ENCODE results near the gene FSTL4.

Gene FSTL4

GRCh38 chr5:133432956-133433532 lies 179.3 kb downstream of the FSTL4 start:
- in situ Hi-C loops (cut with HindIII; ENCODE audit: low sequenced_read_pairs), result no loop called here
- H3K4me3 ChIP-seq (ENCODE audit: low read depth, low read length), result no peak overlapping the region
- no peak for DNase-seq (ENCODE audit: low read depth, low spot score)
- TF ChIP-seq CTCF (IDR thresholded peaks at IDR 0.05; ENCODE audit: low read depth, low read length), result no peak

- DNase-seq (ENCODE audit: low read depth, low spot score), result no peak
- TF ChIP-seq CTCF (IDR thresholded peaks at IDR 0.05; ENCODE audit: low read depth, low read length), result no peak
- in situ Hi-C loops (cut with HindIII; ENCODE audit: low sequenced_read_pairs), result no loop called here
- no peak overlapping the region for H3K4me3 ChIP-seq (ENCODE audit: low read depth, low read length)
Observed at GRCh38 chr5:133431326-133431865, 180.9 kb downstream of the FSTL4 start.

- H3K4me3 ChIP-seq (ENCODE audit: low read depth, low read length), result no peak overlapping the region
- in situ Hi-C loops (cut with HindIII; ENCODE audit: low sequenced_read_pairs), result no loop called here
- TF ChIP-seq CTCF (IDR thresholded peaks at IDR 0.05; ENCODE audit: low read depth, low read length), result no peak
- no peak for DNase-seq (ENCODE audit: low read depth, low spot score)
Observed at GRCh38 chr5:133430095-133430494, 182.2 kb downstream of the FSTL4 start.

GRCh38 chr5:133429046-133429445 lies 183.3 kb downstream of the FSTL4 start:
- no peak overlapping the region for H3K4me3 ChIP-seq (ENCODE audit: low read depth, low read length)
- DNase-seq (ENCODE audit: low read depth, low spot score), result no peak
- in situ Hi-C loops (cut with HindIII; ENCODE audit: low sequenced_read_pairs), result no loop called here
- no peak for TF ChIP-seq CTCF (IDR thresholded peaks at IDR 0.05; ENCODE audit: low read depth, low read length)

GRCh38 chr5:133428072-133428660 lies 184.2 kb downstream of the FSTL4 start:
- in situ Hi-C loops (cut with HindIII; ENCODE audit: low sequenced_read_pairs), result no loop called here
- no peak for TF ChIP-seq CTCF (IDR thresholded peaks at IDR 0.05; ENCODE audit: low read depth, low read length)
- DNase-seq (ENCODE audit: low read depth, low spot score), result no peak
- no peak overlapping the region for H3K4me3 ChIP-seq (ENCODE audit: low read depth, low read length)

- in situ Hi-C loops (cut with HindIII; ENCODE audit: low sequenced_read_pairs), result no loop called here
- TF ChIP-seq CTCF (IDR thresholded peaks at IDR 0.05; ENCODE audit: low read depth, low read length), result no peak
- H3K4me3 ChIP-seq (ENCODE audit: low read depth, low read length), result no peak overlapping the region
- DNase-seq (ENCODE audit: low read depth, low spot score), result no peak
Observed at GRCh38 chr5:133427121-133427777, 185.1 kb downstream of the FSTL4 start.

Data from astrocyte of the spinal cord (primary cell).